GM12873 (cell line): Measurements from ENCODE around the gene F11.

Experiments used
- TF ChIP-seq, protein P1 (sequence below): IDR thresholded peaks from 2 replicates; pipeline ENCODE4 v1.5.1; 2012; ENCODE audit warnings: low read depth, mild to moderate bottlenecking, moderate library complexity, low read length, control low read depth; ENCODE audit not compliant: insufficient read depth; ENCODE audit errors: missing control alignments

Gene F11

DNA sequence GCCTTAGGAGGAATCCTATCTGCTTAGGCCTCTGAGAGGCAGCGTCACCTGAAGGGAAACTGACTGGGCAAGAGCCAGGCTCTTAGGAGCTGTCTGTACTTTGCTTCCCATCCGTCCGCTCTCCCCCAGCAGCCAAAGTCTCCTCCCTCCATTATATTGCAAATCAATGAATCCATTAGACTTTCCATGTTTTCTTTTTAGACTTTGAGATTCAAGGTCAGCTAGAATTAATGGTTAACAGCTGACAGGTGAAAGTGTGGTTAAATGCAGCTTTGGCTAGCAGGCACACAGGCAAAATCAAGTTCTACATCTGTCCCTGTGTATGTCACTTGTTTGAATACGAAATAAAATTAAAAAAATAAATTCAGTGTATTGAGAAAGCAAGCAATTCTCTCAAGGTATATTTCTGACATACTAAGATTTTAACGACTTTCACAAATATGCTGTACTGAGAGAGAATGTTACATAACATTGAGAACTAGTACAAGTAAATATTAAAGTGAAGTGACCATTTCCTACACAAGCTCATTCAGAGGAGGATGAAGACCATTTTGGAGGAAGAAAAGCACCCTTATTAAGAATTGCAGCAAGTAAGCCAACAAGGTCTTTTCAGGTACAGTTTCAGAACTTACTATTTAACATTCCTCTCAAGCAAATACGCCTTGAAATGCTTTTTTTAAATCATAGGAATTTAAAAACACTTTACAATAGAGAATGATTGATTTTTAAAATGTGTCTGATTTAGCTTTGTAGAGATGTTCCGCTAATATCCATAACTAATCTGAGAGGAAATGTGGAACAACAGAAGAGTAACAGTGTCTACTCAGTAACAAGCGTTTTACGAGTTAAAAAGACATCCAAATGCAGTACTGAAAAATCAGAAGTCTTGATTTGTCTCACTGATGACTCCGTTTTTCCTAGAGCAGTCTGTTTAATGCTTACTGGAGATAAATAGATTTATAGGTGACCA lies at the start of gene F11:
Gene F11 (plus strand): TSS at position 507 of the 970 bp plus-strand sequence. CDS start 948 bp downstream, outside the sequence.
- TF ChIP-seq, protein P1, sequence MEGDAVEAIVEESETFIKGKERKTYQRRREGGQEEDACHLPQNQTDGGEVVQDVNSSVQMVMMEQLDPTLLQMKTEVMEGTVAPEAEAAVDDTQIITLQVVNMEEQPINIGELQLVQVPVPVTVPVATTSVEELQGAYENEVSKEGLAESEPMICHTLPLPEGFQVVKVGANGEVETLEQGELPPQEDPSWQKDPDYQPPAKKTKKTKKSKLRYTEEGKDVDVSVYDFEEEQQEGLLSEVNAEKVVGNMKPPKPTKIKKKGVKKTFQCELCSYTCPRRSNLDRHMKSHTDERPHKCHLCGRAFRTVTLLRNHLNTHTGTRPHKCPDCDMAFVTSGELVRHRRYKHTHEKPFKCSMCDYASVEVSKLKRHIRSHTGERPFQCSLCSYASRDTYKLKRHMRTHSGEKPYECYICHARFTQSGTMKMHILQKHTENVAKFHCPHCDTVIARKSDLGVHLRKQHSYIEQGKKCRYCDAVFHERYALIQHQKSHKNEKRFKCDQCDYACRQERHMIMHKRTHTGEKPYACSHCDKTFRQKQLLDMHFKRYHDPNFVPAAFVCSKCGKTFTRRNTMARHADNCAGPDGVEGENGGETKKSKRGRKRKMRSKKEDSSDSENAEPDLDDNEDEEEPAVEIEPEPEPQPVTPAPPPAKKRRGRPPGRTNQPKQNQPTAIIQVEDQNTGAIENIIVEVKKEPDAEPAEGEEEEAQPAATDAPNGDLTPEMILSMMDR: no peak

DNA sequence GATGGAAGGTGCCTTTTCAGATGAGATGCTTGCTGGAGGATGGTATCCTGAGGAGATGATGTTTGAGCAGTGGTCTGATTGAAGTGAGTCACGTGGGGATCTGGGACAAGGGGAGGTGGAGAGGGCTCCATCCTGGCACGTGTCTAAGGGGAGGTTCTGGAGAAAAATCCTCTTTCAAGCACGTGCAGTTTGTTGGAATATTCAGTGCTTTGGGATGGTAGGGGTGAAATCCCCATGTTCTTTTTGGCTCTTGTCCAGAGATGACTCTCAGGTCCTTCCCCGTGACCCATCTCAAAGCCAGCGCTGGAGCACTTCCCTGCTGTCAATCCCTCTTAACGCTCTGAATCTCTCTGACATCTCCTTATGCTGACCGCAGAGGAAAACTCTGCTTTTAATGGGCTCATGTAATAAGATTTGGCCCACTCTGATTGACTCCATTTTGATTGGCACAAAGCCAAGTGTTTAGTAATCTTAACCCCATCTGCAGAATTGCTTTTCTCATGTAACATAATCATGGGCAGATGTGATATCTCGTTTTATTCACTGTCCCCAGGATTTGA lies 49.4 kb upstream of the F11 start:
- TF ChIP-seq, protein P1: no peak

DNA sequence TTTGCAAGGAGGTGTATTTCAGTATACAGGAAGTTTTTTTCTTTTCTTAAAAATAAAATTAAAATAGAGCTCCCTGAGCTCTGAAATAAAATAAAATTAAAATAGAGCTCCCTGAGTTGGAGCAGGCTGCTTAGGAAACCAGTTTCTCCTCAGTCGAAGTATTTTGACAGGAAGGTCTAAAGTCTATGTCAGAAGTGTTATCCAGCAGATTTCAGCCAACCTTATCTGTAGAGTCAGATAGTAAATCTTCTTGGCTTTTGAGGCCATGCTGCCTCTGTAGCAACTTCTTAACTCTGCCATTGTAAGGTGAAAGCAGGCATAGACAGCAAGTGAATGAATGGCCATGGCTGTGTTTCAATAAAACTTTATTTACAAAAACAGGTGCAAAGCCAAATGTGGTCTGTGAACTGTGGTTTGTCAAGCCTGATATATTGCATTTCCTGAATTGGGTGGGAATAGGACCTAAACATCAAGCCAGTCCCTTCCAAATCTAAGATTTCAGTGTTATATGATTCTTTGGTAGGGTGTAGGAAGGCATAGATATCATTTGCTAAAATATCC lies 48.2 kb upstream of the F11 start:
- TF ChIP-seq, protein P1: no peak

DNA sequence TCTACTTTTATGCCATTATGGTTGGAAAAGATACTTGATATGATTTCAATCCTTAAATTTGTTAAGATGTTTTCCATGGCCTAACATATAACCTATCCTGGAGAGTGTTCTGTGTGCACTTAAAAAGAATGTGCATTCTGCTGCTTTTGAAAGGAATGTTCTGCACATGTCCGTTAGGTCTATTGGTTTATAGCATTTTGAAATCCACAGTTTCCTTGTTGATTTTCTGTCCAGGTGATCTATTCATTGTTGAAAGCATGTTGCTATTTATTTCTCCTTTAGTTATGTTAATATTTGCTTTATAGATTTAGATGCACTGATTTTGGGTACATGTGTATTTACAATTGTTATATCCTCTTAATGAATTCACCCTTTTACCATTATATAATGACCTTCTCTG lies 44.4 kb upstream of the F11 start:
- TF ChIP-seq, protein P1: no peak

DNA sequence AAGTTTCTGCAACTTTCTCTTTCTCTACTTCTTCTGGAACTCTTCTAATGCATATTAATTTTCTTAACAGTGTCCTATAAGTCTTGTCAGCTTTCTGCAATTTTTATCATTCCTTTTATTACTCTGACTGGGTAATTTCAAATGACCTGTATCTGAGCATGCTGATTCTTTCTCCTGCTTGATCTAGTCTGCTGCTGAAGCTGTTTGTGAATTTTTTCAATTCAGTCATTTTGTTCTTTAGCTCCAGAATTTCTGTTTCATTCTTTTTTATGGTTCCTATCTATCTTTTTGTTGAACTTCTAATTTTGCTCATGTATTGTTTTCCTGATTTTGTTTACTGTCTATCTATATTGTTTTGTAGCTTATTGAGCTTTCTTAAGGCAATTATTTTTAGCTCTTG lies 40.1 kb upstream of the F11 start:
- TF ChIP-seq, protein P1: no peak

DNA sequence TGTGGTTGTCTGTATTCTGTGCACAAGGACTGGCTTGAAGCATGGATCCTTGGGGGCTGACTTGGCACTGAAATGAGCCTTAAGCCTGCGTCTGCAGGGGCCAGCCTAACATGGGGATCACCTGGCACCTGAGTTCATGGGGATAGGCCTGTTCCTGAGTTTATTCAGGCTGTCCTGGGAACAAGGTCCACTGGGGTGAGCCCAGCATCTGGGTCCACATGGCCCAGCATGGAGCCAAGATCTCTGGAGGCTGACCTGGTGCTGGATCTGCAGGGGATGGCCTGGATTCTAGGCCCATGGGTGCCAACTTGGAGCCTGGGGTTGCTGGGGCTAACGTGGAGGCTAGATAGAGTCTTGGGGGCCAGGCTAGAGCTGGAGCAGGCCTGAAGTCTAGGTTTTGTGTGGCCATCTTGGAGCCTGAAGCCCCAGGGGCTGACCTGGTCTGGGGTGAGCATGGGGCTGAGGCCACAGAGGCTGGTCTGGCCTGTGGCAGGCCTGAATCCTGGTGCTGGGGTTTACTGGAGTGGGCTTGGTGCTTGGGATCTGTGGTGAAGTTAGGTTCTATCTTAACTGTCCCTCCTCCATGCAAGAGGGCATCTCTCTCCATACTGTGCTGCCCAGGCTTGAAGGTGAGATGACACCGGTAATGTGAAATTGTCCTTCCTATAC lies 39.3 kb upstream of the F11 start:
- TF ChIP-seq, protein P1: no peak

DNA sequence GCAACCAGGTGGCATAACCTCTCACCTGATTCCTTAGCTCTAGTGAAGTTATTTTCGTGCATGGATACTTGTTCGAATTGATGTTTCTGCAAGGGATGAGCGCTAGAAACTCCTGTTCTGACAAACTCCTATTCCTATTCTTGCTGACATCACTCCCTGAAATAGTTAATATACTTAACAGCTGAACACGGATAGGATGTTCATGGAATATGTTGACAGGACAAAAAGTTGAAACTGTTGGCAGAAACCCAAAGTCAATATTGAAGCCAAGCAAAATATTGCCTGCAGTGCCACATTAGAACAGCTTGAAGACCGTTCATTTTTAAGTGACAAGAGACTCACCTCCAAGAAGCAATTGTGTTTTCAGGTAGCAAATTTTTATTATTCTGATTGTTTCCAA lies 38.8 kb upstream of the F11 start, which contains the start of gene KLKB1:
Gene KLKB1 (plus strand): TSS at position 287 of the 400 bp plus-strand sequence. CDS start 689 bp downstream, outside the sequence.
- TF ChIP-seq, protein P1: no peak
